ENCODE measurements around the gene MACROD2. TPM values are rescaled to one million over a fixed set of nuclear protein-coding genes. Genes with fewer than 3 reads are reported as not detected.

Gene MACROD2
- polyA plus RNA-seq, 1 donor from 2014 or later = 23.2 TPM

DNA sequence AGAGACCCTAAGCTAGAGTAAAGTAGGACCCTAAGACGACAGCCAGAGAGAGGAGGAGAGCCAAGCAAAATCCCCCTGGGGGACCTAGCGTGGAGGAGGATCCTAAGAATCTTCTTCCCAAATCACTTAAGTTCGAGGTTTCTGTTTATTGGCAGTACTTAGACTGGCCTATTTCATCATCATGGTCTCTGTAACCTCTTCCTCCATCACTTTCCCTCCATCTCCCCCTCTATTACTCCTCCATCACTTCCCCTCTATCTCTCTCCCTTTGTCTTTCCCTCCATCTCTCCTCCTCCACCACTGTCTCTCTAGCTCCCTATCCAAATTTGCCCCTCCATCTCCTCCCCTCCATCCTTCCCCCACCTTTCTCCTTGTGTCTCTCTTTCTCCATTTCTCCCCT lies 1175.7 kb downstream of the MACROD2 start:
- Histone ChIP-seq H3K27ac (ENCODE audit: low read length) (no peak overlapping the region), H2AFZ (ENCODE audit: low read depth, low read length) (no peak overlapping the region)
- TF ChIP-seq TAF1 (IDR thresholded peaks at IDR 0.05; ENCODE audit: low read depth) (no peak), SMC3 (conservative IDR thresholded peaks at IDR 0.05; ENCODE audit: poor library complexity) (no peak), POLR2AphosphoS5 (IDR thresholded peaks at IDR 0.05) (no peak), EP300 (conservative IDR thresholded peaks at IDR 0.05; ENCODE audit: poor library complexity, severe bottlenecking) (no peak), RAD21 (conservative IDR thresholded peaks at IDR 0.05) (no peak), EZH2 (IDR thresholded peaks at IDR 0.05; ENCODE audit: borderline replicate concordance, insufficient read depth, low read length, poor library complexity, severe bottlenecking) (no peak), MXI1 (conservative IDR thresholded peaks at IDR 0.05; ENCODE audit: poor library complexity, severe bottlenecking) (no peak)
- TF ChIP-seq, protein P1, sequence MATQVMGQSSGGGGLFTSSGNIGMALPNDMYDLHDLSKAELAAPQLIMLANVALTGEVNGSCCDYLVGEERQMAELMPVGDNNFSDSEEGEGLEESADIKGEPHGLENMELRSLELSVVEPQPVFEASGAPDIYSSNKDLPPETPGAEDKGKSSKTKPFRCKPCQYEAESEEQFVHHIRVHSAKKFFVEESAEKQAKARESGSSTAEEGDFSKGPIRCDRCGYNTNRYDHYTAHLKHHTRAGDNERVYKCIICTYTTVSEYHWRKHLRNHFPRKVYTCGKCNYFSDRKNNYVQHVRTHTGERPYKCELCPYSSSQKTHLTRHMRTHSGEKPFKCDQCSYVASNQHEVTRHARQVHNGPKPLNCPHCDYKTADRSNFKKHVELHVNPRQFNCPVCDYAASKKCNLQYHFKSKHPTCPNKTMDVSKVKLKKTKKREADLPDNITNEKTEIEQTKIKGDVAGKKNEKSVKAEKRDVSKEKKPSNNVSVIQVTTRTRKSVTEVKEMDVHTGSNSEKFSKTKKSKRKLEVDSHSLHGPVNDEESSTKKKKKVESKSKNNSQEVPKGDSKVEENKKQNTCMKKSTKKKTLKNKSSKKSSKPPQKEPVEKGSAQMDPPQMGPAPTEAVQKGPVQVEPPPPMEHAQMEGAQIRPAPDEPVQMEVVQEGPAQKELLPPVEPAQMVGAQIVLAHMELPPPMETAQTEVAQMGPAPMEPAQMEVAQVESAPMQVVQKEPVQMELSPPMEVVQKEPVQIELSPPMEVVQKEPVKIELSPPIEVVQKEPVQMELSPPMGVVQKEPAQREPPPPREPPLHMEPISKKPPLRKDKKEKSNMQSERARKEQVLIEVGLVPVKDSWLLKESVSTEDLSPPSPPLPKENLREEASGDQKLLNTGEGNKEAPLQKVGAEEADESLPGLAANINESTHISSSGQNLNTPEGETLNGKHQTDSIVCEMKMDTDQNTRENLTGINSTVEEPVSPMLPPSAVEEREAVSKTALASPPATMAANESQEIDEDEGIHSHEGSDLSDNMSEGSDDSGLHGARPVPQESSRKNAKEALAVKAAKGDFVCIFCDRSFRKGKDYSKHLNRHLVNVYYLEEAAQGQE (IDR thresholded peaks at IDR 0.05; ENCODE audit: borderline replicate concordance) = no peak
- TF ChIP-seq, protein P2, sequence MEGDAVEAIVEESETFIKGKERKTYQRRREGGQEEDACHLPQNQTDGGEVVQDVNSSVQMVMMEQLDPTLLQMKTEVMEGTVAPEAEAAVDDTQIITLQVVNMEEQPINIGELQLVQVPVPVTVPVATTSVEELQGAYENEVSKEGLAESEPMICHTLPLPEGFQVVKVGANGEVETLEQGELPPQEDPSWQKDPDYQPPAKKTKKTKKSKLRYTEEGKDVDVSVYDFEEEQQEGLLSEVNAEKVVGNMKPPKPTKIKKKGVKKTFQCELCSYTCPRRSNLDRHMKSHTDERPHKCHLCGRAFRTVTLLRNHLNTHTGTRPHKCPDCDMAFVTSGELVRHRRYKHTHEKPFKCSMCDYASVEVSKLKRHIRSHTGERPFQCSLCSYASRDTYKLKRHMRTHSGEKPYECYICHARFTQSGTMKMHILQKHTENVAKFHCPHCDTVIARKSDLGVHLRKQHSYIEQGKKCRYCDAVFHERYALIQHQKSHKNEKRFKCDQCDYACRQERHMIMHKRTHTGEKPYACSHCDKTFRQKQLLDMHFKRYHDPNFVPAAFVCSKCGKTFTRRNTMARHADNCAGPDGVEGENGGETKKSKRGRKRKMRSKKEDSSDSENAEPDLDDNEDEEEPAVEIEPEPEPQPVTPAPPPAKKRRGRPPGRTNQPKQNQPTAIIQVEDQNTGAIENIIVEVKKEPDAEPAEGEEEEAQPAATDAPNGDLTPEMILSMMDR (IDR thresholded peaks at IDR 0.05; ENCODE audit: poor library complexity, severe bottlenecking) = no peak

DNA sequence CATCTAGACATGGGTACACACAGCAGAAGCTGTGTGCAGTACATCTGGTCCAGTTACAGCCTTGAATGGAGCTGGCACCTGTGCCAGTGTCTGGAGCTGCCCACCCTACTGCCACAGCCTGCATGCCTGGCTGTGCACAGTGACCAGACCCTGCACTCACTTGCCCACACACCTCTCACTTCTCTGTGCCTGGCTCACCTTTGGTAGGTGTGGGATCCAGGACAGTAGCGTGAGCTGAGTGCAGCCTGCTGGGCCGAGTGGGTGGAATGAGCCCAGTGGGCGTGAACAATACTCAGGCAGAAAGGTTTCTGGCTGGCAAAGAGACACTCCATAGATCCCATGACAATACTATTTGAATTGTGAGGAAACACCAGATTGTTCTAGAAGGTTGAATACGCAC lies 1181.6 kb downstream of the MACROD2 start:
- no peak overlapping the region for H3K4me2 ChIP-seq (ENCODE audit: low read length)
- H3K9me3 ChIP-seq (ENCODE audit: low read length) = no peaks in the 10 kb centered on the region
- H3K27ac ChIP-seq (ENCODE audit: low read length) = no peak overlapping the region
- no peak overlapping the region for H2AFZ ChIP-seq (ENCODE audit: low read depth, low read length)
- no peaks in the 10 kb centered on the region for H4K20me1 ChIP-seq (ENCODE audit: insufficient read depth)
- H3K79me2 ChIP-seq (replicated peaks; ENCODE audit: insufficient read depth, low read length) = no peaks in the 10 kb centered on the region
- H3K36me3 ChIP-seq (ENCODE audit: insufficient read depth, low read length) = no peaks in the 10 kb centered on the region
- H3K9ac ChIP-seq (ENCODE audit: low read length) = no peak overlapping the region
- no peaks in the 10 kb centered on the region for H3K27me3 ChIP-seq (ENCODE audit: insufficient read depth, low read depth, low read length)
- no peak overlapping the region for H3K4me3 ChIP-seq (ENCODE audit: low read length)
- H3K9me2 ChIP-seq (ENCODE audit: insufficient read depth, low read length) = no peaks in the 10 kb centered on the region
- no peak for TF ChIP-seq POLR2AphosphoS5 (IDR thresholded peaks at IDR 0.05)
- no peak for TF ChIP-seq TAF1 (IDR thresholded peaks at IDR 0.05; ENCODE audit: low read depth)
- no peak for TF ChIP-seq EP300 (conservative IDR thresholded peaks at IDR 0.05; ENCODE audit: poor library complexity, severe bottlenecking)
- TF ChIP-seq, protein P1 (IDR thresholded peaks at IDR 0.05; ENCODE audit: borderline replicate concordance) = no peak
- no peak for TF ChIP-seq SMC3 (conservative IDR thresholded peaks at IDR 0.05; ENCODE audit: poor library complexity)
- no peak for TF ChIP-seq RAD21 (conservative IDR thresholded peaks at IDR 0.05)
- TF ChIP-seq, protein P2 (IDR thresholded peaks at IDR 0.05; ENCODE audit: poor library complexity, severe bottlenecking) = no peak
- no peak for TF ChIP-seq EZH2 (IDR thresholded peaks at IDR 0.05; ENCODE audit: borderline replicate concordance, insufficient read depth, low read length, poor library complexity, severe bottlenecking)
- TF ChIP-seq MXI1 (conservative IDR thresholded peaks at IDR 0.05; ENCODE audit: poor library complexity, severe bottlenecking) = no peak
- no peaks in the 10 kb centered on the region for H3F3A ChIP-seq (ENCODE audit: insufficient read depth, low read length, poor library complexity, severe bottlenecking)

More for the DNA sequence above, 1175.7 kb downstream of the MACROD2 start:
- Histone ChIP-seq H3K9me2 (ENCODE audit: insufficient read depth, low read length) (no peaks in the 10 kb centered on the region), H3K4me2 (ENCODE audit: low read length) (no peak overlapping the region), H3K79me2 (replicated peaks; ENCODE audit: insufficient read depth, low read length) (no peaks in the 10 kb centered on the region), H3K36me3 (ENCODE audit: insufficient read depth, low read length) (no peaks in the 10 kb centered on the region), H3F3A (ENCODE audit: insufficient read depth, low read length, poor library complexity, severe bottlenecking) (no peaks in the 10 kb centered on the region), H4K20me1 (ENCODE audit: insufficient read depth) (no peaks in the 10 kb centered on the region), H3K4me3 (ENCODE audit: low read length) (no peak overlapping the region), H3K9ac (ENCODE audit: low read length) (no peak overlapping the region), H3K27me3 (ENCODE audit: insufficient read depth, low read depth, low read length) (no peaks in the 10 kb centered on the region), H3K9me3 (ENCODE audit: low read length) (no peaks in the 10 kb centered on the region)
